ENCODE results near the gene TIAM1.

GRCh38 chr21:31316072-31316471 lies 28.0 kb downstream of the TIAM1 start:
- TF ChIP-seq CTCF (IDR thresholded peaks at IDR 0.05; ENCODE audit: low read depth, low read length) = no peak
- no peak for TF ChIP-seq EZH2phosphoT487 (IDR thresholded peaks at IDR 0.05; ENCODE audit: low read depth)

Data from OCI-LY3 (cell line).